HCT116 (cell line): ENCODE results near the gene OR13A1.

ENCODE experiments used
- CTCF ChIP-seq, 3 experiments: fragments of 200-600 bp in 1 of 3; sonication (generic) in 1 of 3; IDR thresholded peaks in 2 of 3; conservative IDR thresholded peaks in 1 of 3; 2 replicates each; pipeline ENCODE4 v1.5.1; 2012 to 2017; ENCODE audit warnings: low read depth in 2 of 3, low read length in 2 of 3, antibody characterized with exemption in 1 of 3, borderline replicate concordance in 1 of 3, control low read depth in 1 of 3, mild to moderate bottlenecking in 1 of 3, mixed read lengths in 1 of 3, mixed run types in 1 of 3, moderate library complexity in 1 of 3; ENCODE audit not compliant: insufficient read depth in 1 of 3
- EGR1 ChIP-seq: IDR thresholded peaks from 2 replicates; pipeline ENCODE4 v1.6.1; 2012; ENCODE audit warnings: low read depth
- ELF1 ChIP-seq: IDR thresholded peaks from 2 replicates; pipeline ENCODE4 v1.6.1; 2012; ENCODE audit warnings: low read depth, borderline replicate concordance
- EZH2 ChIP-seq: fragments of 200-600 bp; sonication (generic); IDR thresholded peaks from 2 replicates; pipeline ENCODE4 v1.6.1; 2017; ENCODE audit warnings: antibody characterized with exemption, mixed run types
- EZH2phosphoT487 ChIP-seq: fragments of 200-600 bp; IDR thresholded peaks from 2 replicates; pipeline ENCODE4 v1.6.1; 2018; ENCODE audit warnings: antibody characterized with exemption, borderline replicate concordance
- FOSL1 ChIP-seq: IDR thresholded peaks from 2 replicates; pipeline ENCODE4 v1.6.1; 2012; ENCODE audit warnings: low read depth
- MAX ChIP-seq: IDR thresholded peaks from 2 replicates; pipeline ENCODE4 v1.6.1; 2012
- POLR2A ChIP-seq: IDR thresholded peaks from 2 replicates; pipeline ENCODE4 v1.7.0; 2011; ENCODE audit warnings: borderline replicate concordance; ENCODE audit not compliant: insufficient read depth, insufficient read length; ENCODE audit errors: extremely low read depth
- POLR2AphosphoS5 ChIP-seq: IDR thresholded peaks from 2 replicates; pipeline ENCODE4 v1.6.1; 2011; ENCODE audit warnings: mild to moderate bottlenecking, low read depth, low read length, moderate library complexity
- RAD21 ChIP-seq: IDR thresholded peaks from 2 replicates; pipeline ENCODE4 v1.6.1; 2012; ENCODE audit warnings: low read depth, mild to moderate bottlenecking
- SIN3A ChIP-seq: IDR thresholded peaks from 2 replicates; pipeline ENCODE4 v1.6.1; 2012; ENCODE audit warnings: low read depth
- SP1 ChIP-seq: IDR thresholded peaks from 2 replicates; pipeline ENCODE4 v1.6.1; 2012; ENCODE audit warnings: low read depth
- SRF ChIP-seq: IDR thresholded peaks from 2 replicates; pipeline ENCODE4 v1.6.1; 2012; ENCODE audit warnings: low read depth
- ZBTB33 ChIP-seq: IDR thresholded peaks from 2 replicates; pipeline ENCODE4 v1.6.1; 2011; ENCODE audit warnings: mild to moderate bottlenecking, low read length, moderate library complexity; ENCODE audit not compliant: insufficient replicate concordance; ENCODE audit errors: extremely low read depth

DNA sequence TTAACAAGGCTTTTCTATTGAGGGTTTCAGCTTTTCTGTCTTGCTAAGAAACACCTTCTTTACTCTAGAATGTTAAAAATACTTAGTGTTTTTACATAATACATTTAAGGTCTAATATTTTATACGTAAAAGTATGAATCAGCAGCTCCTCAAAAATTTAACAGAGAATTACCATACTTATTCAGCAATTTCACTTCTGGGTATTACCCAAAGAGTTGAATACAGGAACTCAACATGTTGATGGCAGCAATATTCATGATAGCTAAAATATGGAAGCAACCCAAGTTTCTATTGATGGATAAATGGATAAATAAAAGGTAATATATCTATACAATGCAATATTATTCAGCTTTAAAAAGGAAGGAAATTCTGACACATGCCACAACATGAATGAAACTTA lies 9.7 kb upstream of the OR13A1 start:
- TF ChIP-seq RAD21: no peak
- TF ChIP-seq CTCF (IDR thresholded peaks at IDR 0.05 in 2 of 3, conservative IDR thresholded peaks at IDR 0.05 in 1 of 3; ENCODE audit: borderline replicate concordance in 1 of 3, insufficient read depth in 1 of 3, low read depth in 2 of 3, low read length in 2 of 3): no peak
- TF ChIP-seq FOSL1: no peak
- no peak for TF ChIP-seq POLR2A
- TF ChIP-seq EZH2: no peak
- TF ChIP-seq ZBTB33: no peak
- TF ChIP-seq EZH2phosphoT487: no peak
- no peak for TF ChIP-seq ELF1
- no peak for TF ChIP-seq POLR2AphosphoS5
- TF ChIP-seq SIN3A: no peak
- TF ChIP-seq EGR1: no peak
- TF ChIP-seq MAX: no peak
- no peak for TF ChIP-seq SP1
- TF ChIP-seq SRF: no peak
